D341Med (cell line): ENCODE data around the gene CGB8.

Experiments
- DNase-seq: peaks from one replicate; pipeline ENCODE4 v3.0.0; 2012; ENCODE audit warnings: low spot score

The CGB8 gene

DNA sequence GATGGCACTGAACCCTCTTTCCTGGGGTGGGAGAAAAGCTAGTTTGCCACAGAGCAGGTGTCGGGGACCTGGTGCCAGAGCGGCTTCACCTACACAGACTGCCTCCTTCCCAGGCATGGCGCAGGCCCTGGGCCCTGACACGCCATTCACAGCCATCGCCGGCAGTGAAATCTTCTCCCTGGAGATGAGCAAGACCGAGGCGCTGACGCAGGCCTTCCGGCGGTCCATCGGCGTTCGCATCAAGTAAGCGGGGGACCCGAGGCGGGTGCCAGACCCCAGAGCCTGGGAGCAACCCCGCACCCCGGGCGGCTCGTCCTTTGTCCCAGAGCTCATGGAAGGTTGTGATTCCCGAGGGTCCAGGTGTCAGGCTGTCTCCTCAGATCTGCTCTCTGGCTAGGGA is 42.0 kb downstream of the CGB8 start:
- no peak for DNase-seq

DNA sequence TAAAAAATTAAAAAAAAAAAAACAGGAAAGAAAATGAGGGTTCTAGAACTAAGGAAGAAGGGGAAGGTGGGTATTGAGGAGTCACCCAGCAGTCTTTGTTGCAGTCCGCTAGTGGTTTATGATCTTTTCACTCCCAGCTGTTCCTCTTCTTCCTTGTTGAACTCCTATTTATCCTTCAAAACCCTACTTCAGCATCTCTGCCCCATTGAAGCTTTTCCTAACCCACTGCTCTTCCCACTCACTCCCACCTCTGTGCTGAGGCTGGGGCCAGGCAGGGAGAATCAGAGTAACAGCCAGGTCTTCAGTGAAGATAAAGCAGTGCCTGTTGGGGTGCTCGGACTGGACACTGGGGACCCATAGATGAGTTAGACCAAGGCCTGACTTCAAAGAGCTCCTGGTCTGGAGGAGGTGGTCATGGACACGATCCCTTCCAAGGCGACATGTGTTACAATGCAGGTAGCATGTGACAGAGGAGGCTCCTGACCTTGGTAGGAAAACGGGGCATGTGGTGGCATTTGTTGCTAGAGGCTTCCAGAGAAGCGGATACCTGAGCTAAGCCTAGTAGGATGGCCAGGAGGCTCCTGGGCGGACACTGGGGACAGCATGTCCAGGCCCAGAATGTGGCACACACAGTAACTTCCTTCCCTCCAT is 43.8 kb downstream of the CGB8 start:
- DNase-seq: no peak

DNA sequence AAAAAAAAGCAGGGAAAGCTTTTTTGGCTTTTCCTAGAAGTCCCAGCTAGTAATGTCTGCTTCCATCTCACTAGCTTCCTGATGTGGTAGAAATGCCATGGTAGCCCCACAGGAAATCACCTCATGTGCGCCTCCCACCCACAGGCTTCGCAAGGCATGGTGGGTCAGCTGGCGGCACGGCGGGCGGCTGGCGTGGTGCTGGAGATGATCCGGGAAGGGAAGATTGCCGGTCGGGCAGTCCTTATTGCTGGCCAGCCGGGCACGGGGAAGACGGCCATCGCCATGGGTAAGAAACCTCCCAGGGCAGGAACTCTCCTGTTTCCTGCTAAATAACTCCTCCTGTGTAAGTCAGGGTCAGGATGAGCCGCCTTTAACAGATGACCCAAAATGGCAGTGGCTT is 44.8 kb downstream of the CGB8 start:
- DNase-seq: no peak

DNA sequence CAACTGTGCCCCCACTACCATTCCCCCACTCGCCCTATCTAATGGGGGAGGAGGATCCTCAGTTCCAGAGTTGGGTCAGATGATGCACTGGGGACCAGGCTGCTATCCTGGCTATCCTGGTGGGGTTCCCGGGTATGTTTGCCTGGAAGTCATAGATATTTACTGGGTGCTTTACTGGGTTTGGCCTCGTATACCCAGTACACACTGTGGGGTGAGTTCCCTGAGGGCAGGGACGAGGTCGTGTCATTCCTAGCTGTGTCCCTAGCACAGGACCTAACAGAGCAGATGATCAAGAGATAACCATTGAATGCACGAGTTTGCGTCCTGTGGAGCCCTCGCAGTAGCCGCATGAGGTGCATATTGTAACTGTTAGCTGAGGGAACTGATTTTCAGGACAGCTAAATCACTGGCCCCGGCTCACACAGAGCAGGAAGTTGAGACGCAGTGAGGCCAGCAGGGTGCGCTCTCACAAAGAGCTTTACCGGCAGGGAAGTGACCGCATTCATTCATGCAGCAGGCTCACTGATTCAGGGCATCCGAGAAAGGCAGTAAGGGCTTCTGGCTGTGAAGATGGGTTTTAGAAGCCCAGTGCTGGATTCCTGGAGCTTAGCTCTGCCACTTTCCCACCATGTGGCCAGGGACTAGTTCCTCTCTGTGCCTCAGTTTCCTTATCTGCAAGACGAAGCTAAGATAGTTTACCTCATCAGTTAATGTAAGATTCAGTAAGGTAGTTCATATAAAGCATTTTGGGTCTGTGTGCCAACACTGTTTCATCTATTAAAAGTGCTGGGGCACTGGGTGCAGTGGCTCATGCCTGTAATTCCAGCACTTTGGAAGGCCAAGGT is 49.2 kb downstream of the CGB8 start:
- peak; percentile 73 for DNase-seq

DNA sequence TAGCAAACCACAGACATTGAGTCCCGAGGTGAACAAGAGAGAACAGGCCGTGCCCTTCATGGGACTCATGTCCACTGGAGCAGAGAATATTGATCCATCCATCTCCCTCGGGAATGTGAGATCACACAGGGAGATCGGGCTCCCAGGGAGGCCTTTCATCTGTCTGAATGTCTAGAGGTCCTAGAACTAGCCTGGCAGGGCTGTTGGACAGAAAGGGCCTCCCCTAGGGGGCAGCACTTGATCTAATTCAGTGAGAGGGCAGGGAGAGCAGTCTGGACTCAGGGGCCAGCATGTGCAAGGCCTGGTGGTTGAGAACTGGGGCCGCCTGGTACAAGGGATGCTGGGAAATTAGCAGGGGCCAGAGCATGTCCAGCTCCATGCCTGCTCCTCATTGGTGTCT is 50.9 kb downstream of the CGB8 start:
- peak; percentile 73 for DNase-seq
